ENCODE results near the gene NIM1K. TPM values are rescaled to one million over a fixed set of nuclear protein-coding genes. Genes with fewer than 3 reads are reported as not detected.

NIM1K gene
- total and polyA plus RNA-seq, 3 donors from 2014 or later: 0.68 to 1.1 (median 0.79) TPM

DNA sequence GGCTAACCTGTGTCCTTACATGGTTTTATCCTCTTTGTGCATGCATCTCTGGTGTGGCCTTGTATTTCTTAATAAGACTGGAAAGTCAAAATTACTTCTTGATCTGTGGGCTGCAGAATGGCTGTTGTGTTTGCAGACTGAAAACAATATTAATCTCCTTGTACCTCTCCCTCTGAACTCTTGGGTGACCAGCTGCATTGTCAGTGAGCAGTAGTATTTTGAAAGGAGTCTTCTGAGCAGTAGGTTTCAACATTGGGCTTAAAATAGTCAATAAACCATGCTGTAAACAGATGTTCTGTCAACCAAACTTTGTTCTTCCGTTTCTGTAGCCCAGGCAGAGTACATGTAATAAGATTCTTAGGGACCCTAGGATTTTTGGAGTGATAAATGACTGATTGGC, 26.7 kb upstream of the NIM1K start:
- TF ChIP-seq POLR2A (IDR thresholded peaks at IDR 0.05): no peak
- TF ChIP-seq, protein P1, sequence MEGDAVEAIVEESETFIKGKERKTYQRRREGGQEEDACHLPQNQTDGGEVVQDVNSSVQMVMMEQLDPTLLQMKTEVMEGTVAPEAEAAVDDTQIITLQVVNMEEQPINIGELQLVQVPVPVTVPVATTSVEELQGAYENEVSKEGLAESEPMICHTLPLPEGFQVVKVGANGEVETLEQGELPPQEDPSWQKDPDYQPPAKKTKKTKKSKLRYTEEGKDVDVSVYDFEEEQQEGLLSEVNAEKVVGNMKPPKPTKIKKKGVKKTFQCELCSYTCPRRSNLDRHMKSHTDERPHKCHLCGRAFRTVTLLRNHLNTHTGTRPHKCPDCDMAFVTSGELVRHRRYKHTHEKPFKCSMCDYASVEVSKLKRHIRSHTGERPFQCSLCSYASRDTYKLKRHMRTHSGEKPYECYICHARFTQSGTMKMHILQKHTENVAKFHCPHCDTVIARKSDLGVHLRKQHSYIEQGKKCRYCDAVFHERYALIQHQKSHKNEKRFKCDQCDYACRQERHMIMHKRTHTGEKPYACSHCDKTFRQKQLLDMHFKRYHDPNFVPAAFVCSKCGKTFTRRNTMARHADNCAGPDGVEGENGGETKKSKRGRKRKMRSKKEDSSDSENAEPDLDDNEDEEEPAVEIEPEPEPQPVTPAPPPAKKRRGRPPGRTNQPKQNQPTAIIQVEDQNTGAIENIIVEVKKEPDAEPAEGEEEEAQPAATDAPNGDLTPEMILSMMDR (IDR thresholded peaks at IDR 0.05): no peak
- intact Hi-C loops (cut with DNase I; ENCODE audit: low total_unique reads): no loop called here
- no peak for DNase-seq
- Histone ChIP-seq H3K36me3 (ENCODE audit: low read depth, missing control alignments) (no peaks in the 10 kb centered on the region), H3K4me3 (no peak overlapping the region), H3K4me1 (no peaks in the 10 kb centered on the region), H3K27ac (no peak overlapping the region), H3K9me3 (no peaks in the 10 kb centered on the region), H3K27me3 (no peaks in the 10 kb centered on the region)
- 78 to 92% methylated on average over 1 of the region's 1 CpG for WGBS, 2 donors

DNA sequence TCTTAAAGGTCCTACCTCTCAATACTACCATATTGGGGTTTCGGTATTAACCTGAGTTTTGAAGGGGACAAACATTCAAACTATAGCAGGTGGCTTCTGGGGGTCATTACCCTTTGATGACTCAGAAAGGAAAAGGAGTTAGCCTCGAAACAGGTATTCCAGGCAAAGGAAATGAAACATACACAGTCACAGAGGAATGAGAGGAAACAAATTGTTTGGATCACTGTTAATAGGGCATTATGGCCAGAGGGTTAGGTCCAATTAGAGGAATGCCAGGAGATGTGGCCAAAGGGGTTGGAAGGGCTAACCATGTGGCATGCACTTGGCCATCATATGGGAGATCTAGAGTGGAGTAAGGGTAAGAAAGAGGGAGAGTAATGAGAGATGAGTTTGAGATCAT, 23.9 kb upstream of the NIM1K start:
- no peak for DNase-seq
- H3K27ac ChIP-seq: no peak overlapping the region
- H3K27me3 ChIP-seq: no peaks in the 10 kb centered on the region
- H3K36me3 ChIP-seq (ENCODE audit: low read depth, missing control alignments): no peaks in the 10 kb centered on the region
- H3K4me3 ChIP-seq: no peak overlapping the region
- H3K9me3 ChIP-seq: no peaks in the 10 kb centered on the region
- no peak for TF ChIP-seq POLR2A (IDR thresholded peaks at IDR 0.05)
- TF ChIP-seq, protein P1 (IDR thresholded peaks at IDR 0.05): no peak
- WGBS, 2 donors: 90% methylated on average over 2 of the region's 2 CpGs
- intact Hi-C loops (cut with DNase I; ENCODE audit: low total_unique reads): no loop called here
- H3K4me1 ChIP-seq: no peaks in the 10 kb centered on the region

DNA sequence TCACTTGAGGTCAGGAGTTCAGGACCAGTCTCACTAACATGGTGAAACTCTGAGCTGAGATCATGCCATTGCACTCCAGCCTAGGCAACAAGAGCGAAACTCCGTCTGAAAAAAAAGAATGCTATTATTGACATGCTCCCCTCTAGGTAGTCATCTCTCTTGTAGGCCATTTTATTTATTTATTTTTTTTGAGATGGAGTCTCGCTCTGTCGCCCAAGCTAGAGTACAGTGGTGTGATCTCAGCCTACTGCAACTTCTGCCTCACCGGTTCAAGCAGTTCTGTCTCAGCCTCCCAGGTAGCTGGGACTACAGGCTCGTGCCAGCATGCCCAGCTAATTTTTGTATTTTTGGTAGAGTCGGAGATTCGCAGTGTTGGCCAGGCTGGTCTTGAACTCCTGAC, 20.6 kb upstream of the NIM1K start:
- no peaks in the 10 kb centered on the region for H3K36me3 ChIP-seq (ENCODE audit: low read depth, missing control alignments)
- no peak overlapping the region for H3K4me3 ChIP-seq
- DNase-seq: no peak
- intact Hi-C loops (cut with DNase I; ENCODE audit: low total_unique reads): no loop called here
- H3K9me3 ChIP-seq: no peaks in the 10 kb centered on the region
- H3K27me3 ChIP-seq: no peaks in the 10 kb centered on the region
- no peaks in the 10 kb centered on the region for H3K4me1 ChIP-seq
- 87 to 96% methylated on average over 8 of the region's 8 CpGs for WGBS, 2 donors
- H3K27ac ChIP-seq: no peak overlapping the region
- no peak for TF ChIP-seq POLR2A (IDR thresholded peaks at IDR 0.05)
- TF ChIP-seq, protein P1 (IDR thresholded peaks at IDR 0.05): no peak

DNA sequence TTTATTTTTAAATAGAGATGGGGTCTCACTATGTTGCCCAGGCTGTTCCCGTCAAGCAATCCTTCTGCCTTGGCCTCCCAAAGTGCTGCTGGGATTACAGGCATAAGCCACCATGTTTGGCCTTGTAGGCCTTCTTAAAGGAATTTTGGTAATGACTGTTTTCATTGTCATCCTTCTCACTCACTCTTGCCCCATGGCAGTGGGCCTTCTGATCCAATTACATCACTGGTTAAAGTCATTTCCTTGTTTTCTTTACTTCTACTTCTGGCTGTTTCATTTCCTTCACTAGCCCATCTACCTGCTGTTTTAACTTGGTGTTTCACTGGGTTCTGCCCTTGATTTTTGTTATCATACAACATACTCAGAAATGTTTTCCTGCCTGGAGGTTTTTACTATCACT, 20.1 kb upstream of the NIM1K start:
- H3K9me3 ChIP-seq: no peaks in the 10 kb centered on the region
- no peak overlapping the region for H3K4me3 ChIP-seq
- H3K36me3 ChIP-seq (ENCODE audit: low read depth, missing control alignments): no peaks in the 10 kb centered on the region
- no peak for DNase-seq
- H3K4me1 ChIP-seq: no peaks in the 10 kb centered on the region
- intact Hi-C loops (cut with DNase I; ENCODE audit: low total_unique reads): no loop called here
- no peak overlapping the region for H3K27ac ChIP-seq
- TF ChIP-seq, protein P1 (IDR thresholded peaks at IDR 0.05): no peak
- TF ChIP-seq POLR2A (IDR thresholded peaks at IDR 0.05): no peak
- 100% methylated on average over 1 of the region's 1 CpG for WGBS, 2 donors
- H3K27me3 ChIP-seq: no peaks in the 10 kb centered on the region

DNA sequence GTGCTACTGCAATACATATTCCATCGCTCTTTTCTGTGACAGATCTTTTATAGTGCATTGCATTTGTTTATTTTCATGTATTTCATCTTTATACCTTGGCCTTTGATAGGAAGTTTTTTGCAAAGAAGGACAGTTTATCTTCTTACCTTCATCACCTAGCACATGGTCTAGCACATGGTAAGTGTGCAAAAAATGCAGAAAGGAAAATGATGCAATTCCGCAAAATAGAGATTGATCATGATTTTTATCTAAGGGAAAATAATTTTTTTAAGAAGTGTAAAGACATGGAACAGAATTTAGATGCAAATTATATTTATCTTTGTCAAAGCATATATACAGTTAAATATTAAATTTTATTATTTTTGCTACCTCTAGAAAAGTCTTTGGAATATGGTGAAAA, 19.2 kb upstream of the NIM1K start:
- TF ChIP-seq, protein P1 (IDR thresholded peaks at IDR 0.05): no peak
- TF ChIP-seq POLR2A (IDR thresholded peaks at IDR 0.05): no peak
- Histone ChIP-seq H3K27me3 (no peaks in the 10 kb centered on the region), H3K4me1 (no peaks in the 10 kb centered on the region), H3K9me3 (no peaks in the 10 kb centered on the region), H3K4me3 (no peak overlapping the region), H3K36me3 (ENCODE audit: low read depth, missing control alignments) (no peaks in the 10 kb centered on the region), H3K27ac (no peak overlapping the region)
- 94 to 98% methylated on average over 2 of the region's 2 CpGs for WGBS, 2 donors
- no peak for DNase-seq
- intact Hi-C loops (cut with DNase I; ENCODE audit: low total_unique reads): no loop called here

All from testis (tissue), 3 donors.